NOMO-1 treated with dmso at 0.1 percent for 144 hours (cell line): Measurements from ENCODE around the gene ENTREP1.

ENCODE experiments used
- DNase-seq: peaks from one replicate; lab custom pipeline; 2025; ENCODE audit not compliant: unreplicated experiment; lab: John Stamatoyannopoulos, UW

Gene ENTREP1

GRCh38 chr9:69364510-69365150 is 39.6 kb downstream of the ENTREP1 start:
- DNase-seq = no peak

- no peak for DNase-seq
Observed at GRCh38 chr9:69370430-69370829, 45.4 kb downstream of the ENTREP1 start.

GRCh38 chr9:69371001-69371400 is 46.0 kb downstream of the ENTREP1 start:
- no peak for DNase-seq

GRCh38 chr9:69376651-69377050 is 51.6 kb downstream of the ENTREP1 start:
- no peak for DNase-seq

GRCh38 chr9:69377291-69377690 is 52.3 kb downstream of the ENTREP1 start:
- DNase-seq = no peak

GRCh38 chr9:69377981-69378380 is 53.0 kb downstream of the ENTREP1 start:
- no peak for DNase-seq

GRCh38 chr9:69379270-69379982 is 54.4 kb downstream of the ENTREP1 start:
- no peak for DNase-seq

- no peak for DNase-seq
Observed at GRCh38 chr9:69380301-69380700, 55.3 kb downstream of the ENTREP1 start.

- no peak for DNase-seq
Observed at GRCh38 chr9:69380811-69381210, 55.8 kb downstream of the ENTREP1 start.

- DNase-seq = no peak
Observed at GRCh38 chr9:69382135-69382534, 57.1 kb downstream of the ENTREP1 start.

GRCh38 chr9:69385581-69386033 is 60.6 kb downstream of the ENTREP1 start:
- DNase-seq = no peak

- DNase-seq = no peak
Observed at GRCh38 chr9:69386651-69387050, 61.6 kb downstream of the ENTREP1 start.

GRCh38 chr9:69388596-69388995 is 63.6 kb downstream of the ENTREP1 start:
- DNase-seq = no peak

- DNase-seq = no peak
Observed at GRCh38 chr9:69389437-69389995, 64.5 kb downstream of the ENTREP1 start.

- DNase-seq = no peak
Observed at GRCh38 chr9:69391487-69391886, 66.5 kb downstream of the ENTREP1 start.

- no peak for DNase-seq
Observed at GRCh38 chr9:69391946-69392345, 66.9 kb downstream of the ENTREP1 start.

- no peak for DNase-seq
Observed at GRCh38 chr9:69392826-69393225, 67.8 kb downstream of the ENTREP1 start.

- DNase-seq = no peak
Observed at GRCh38 chr9:69393425-69393824, 68.4 kb downstream of the ENTREP1 start.

- no peak for DNase-seq
Observed at GRCh38 chr9:69395718-69396117, 70.7 kb downstream of the ENTREP1 start.

- no peak for DNase-seq
Observed at GRCh38 chr9:69396759-69397158, 71.7 kb downstream of the ENTREP1 start.

GRCh38 chr9:69397384-69398214 is 72.6 kb downstream of the ENTREP1 start:
- no peak for DNase-seq
